Stomach (tissue), 9 donors: ENCODE measurements around the gene CYSTM1. TPM values are rescaled to one million over a fixed set of nuclear protein-coding genes. Genes with fewer than 3 reads are reported as not detected.

Experiments used
- DNase-seq, 2 donors: peaks; one replicate each; pipeline versions ENCODE4 v3.0.0 to v3.0.0-alpha.2; 2013 to 2019
- H3K27ac ChIP-seq, 5 donors: fragments of 200-600 bp in 4 of 5; sonication (generic) in 4 of 5; one replicate each; pipeline ENCODE4 v1.5.1; 2013 to 2019; ENCODE audit warnings: mild to moderate bottlenecking in 1 of 5, moderate library complexity in 1 of 5
- H3K27me3 ChIP-seq, 3 donors: fragments of 200-600 bp; sonication (generic); one replicate each; pipeline ENCODE4 v1.5.1; 2017 to 2019; ENCODE audit warnings: mixed run types in 1 of 3
- H3K36me3 ChIP-seq, 4 donors: fragments of 200-600 bp; sonication (generic); 1 replicate in 3 of 4; 2 replicates in 1 of 4; pipeline ENCODE4 v1.5.1; 2016 to 2019
- H3K4me1 ChIP-seq, 4 donors: fragments of 200-600 bp; sonication (generic); one replicate each; pipeline ENCODE4 v1.5.1; 2016 to 2019
- H3K4me3 ChIP-seq, 4 donors: fragments of 200-600 bp; sonication (generic) in 3 of 4; one replicate each; pipeline ENCODE4 v1.5.1; 2016 to 2019; ENCODE audit warnings: mild to moderate bottlenecking in 1 of 4
- H3K9me3 ChIP-seq, 4 donors: fragments of 200-600 bp; sonication (generic); one replicate each; pipeline ENCODE4 v1.5.1; 2016 to 2019
- EP300 ChIP-seq: sonication (generic); formaldehyde crosslinking; IDR thresholded peaks from one replicate; pipeline ENCODE4 v1.6.1; 2017; ENCODE audit warnings: antibody characterized with exemption
- POLR2A ChIP-seq, 4 donors: fragments of 450-650 bp; IDR thresholded peaks; one replicate each; pipeline ENCODE4 v1.6.1; 2016; ENCODE audit warnings: antibody characterized with exemption in 4 of 4, control low read depth in 2 of 4, mild to moderate bottlenecking in 1 of 4, moderate library complexity in 1 of 4
- POLR2AphosphoS5 ChIP-seq, 3 donors: sonication (generic); formaldehyde crosslinking; IDR thresholded peaks; one replicate each; pipeline ENCODE4 v1.6.1; 2016; ENCODE audit warnings: antibody characterized with exemption in 3 of 3
- WGBS, 5 donors: extraction: QIAGEN DNeasy Blood & Tissue Kit in 3 of 5; methylation state at CpG; one replicate each; pipeline versions ENCODE4 v1.1.5 to v1.1.7; 2013 to 2018; 5-methylcytosine and 5-hydroxymethylcytosine counted together
- intact Hi-C: fragments of 100-400 bp; cut with DNase I; formaldehyde crosslinking; loops from one replicate; pipeline ENCODE4 v1.15.1; 2023; ENCODE audit warnings: low total_unique reads
- polyA plus RNA-seq, 3 donors: library from polyadenylated mRNA; stranded (reverse); fragments of 200-250 nt; gene quantifications; one replicate each; pipeline ENCODE4 v1.2.3, GENCODE V29; 2013
- total RNA-seq, 5 donors: library from RNA; depleted of rRNA; stranded (reverse); fragments of >200 nt; gene quantifications; one replicate each; pipeline versions ENCODE4 v1.1.0 to v1.2.3, GENCODE V29; 2014 to 2016
- TF ChIP-seq, protein P1 (sequence below), 7 experiments: fragments of 450-650 bp in 4 of 7; fragments of 200-600 bp in 3 of 7; sonication (generic) in 3 of 7; IDR thresholded peaks; one replicate each; pipeline ENCODE4 v1.5.1; 2016 to 2019; ENCODE audit warnings: antibody characterized with exemption in 7 of 7, control low read depth in 2 of 7, mild to moderate bottlenecking in 1 of 7
- donor health status: healthy with polysubstance abuse.
- donor health status: Bipolar disorder and iron deficiency.
- donor health status: healthy.

CYSTM1 gene
- total and polyA plus RNA-seq, 8 donors, result 23.2 to 3,028 (median 321) TPM

DNA sequence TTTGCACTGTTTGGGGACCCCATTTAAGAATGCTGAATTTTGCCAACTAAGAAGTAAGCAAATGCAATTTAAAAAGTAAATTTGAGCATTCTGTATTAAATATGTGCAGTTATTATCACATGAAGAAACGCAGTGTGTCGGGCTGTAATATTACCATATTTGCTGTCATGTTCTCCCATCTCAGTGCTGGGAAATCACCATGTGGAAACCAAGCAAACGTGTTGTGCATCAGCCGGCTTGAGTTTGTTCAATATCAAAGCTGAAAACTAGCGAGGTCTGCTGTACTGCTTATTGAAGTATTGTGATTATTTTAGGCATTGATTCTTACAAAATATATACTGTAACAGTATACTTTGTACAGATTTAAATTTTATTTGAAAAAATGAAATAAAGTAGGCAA is 46.6 kb upstream of the CYSTM1 start:
- Histone ChIP-seq H3K4me3 (no peak overlapping the region), H3K4me1 (peaks cover 6 to 44% (median 36%) of the 10 kb centered on the region in 4 donors), H3K27ac (no peak overlapping the region), H3K27me3 (no peaks in the 10 kb centered on the region), H3K9me3 (no peaks in the 10 kb centered on the region), H3K36me3 (no peaks in the 10 kb centered on the region)
- TF ChIP-seq POLR2AphosphoS5 (IDR thresholded peaks at IDR 0.05), result no peak
- TF ChIP-seq EP300, result no peak
- TF ChIP-seq, protein P1, sequence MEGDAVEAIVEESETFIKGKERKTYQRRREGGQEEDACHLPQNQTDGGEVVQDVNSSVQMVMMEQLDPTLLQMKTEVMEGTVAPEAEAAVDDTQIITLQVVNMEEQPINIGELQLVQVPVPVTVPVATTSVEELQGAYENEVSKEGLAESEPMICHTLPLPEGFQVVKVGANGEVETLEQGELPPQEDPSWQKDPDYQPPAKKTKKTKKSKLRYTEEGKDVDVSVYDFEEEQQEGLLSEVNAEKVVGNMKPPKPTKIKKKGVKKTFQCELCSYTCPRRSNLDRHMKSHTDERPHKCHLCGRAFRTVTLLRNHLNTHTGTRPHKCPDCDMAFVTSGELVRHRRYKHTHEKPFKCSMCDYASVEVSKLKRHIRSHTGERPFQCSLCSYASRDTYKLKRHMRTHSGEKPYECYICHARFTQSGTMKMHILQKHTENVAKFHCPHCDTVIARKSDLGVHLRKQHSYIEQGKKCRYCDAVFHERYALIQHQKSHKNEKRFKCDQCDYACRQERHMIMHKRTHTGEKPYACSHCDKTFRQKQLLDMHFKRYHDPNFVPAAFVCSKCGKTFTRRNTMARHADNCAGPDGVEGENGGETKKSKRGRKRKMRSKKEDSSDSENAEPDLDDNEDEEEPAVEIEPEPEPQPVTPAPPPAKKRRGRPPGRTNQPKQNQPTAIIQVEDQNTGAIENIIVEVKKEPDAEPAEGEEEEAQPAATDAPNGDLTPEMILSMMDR (IDR thresholded peaks at IDR 0.05), result no peak
- no peak for TF ChIP-seq POLR2A (IDR thresholded peaks at IDR 0.05)
- 75 to 84% (median 78%) methylated on average over 5 of the region's 5 CpGs for WGBS, 5 donors
- intact Hi-C loops, result no loop called here
- DNase-seq, result no peak

DNA sequence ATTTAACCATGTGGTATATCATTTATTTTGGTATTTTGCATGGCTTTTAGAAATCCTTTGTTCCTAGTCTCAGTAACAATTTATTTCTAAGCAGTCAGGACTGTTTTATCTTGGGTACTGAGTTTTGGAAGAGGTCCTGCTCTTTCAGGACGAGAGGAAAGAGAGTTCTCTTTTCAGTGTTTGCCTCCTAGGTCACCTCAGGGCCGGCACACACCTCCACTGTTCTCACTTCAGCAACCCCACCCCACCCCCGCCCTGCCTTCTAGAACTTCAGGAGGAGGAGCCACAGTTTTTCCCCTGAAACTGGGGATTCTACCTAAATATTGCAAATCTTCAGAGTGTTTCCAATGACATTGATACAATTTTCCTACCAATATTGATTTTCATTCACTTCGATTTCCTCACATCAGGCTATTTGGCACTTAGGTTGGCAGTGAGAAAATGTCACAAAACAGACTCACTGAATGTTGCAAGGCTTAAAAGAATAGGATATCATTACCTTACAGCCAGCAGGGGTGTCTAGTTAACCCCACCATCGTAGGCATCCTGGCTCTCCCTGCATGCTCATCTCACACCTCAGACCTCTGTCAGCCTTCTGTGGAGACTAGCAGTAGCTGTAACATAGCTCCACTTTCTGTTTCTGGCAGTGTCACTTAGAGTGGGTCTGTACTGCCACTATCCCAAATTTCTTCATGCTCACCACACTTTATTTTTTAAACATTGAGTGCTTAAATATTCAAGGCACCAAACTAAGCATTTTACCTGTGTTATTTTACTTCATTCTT is 43.8 kb upstream of the CYSTM1 start:
- Histone ChIP-seq H3K27ac (no peak overlapping the region), H3K4me1 (peaks cover 6 to 31% (median 30%) of the 10 kb centered on the region in 4 donors), H3K9me3 (no peaks in the 10 kb centered on the region), H3K27me3 (no peaks in the 10 kb centered on the region), H3K36me3 (no peaks in the 10 kb centered on the region), H3K4me3 (no peak overlapping the region)
- WGBS, 5 donors, result 44 to 61% (median 52%) methylated on average over 5 of the region's 5 CpGs
- intact Hi-C loops, result no loop called here
- TF ChIP-seq POLR2AphosphoS5 (IDR thresholded peaks at IDR 0.05) (no peak), EP300 (no peak), POLR2A (IDR thresholded peaks at IDR 0.05) (no peak)
- TF ChIP-seq, protein P1 (IDR thresholded peaks at IDR 0.05), result no peak
- DNase-seq, result no peak

DNA sequence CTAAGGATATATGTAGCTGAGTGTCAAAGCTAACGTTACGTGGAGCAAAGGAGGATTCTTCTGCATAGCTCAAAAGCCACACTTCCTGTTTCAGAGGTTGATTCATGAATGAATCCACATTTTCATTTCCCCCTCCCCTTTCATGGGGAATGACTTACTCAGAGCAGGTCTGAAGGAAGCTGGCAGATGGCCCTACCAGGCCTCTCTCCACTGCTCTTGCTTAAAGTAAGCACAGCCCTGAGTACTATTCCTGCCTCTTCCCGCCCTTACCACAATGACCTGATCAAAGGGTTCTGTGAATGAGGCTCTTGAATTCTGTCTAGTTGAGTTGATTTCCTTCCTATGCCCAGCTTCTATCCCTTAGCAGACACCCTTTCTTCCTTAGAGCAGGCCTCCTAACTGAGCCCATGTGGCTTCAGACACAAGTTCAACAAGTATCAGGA is 43.0 kb upstream of the CYSTM1 start:
- WGBS, 5 donors, result 47 to 58% (median 54%) methylated on average over 3 of the region's 3 CpGs
- Histone ChIP-seq H3K27me3 (no peaks in the 10 kb centered on the region), H3K4me3 (no peak overlapping the region), H3K36me3 (no peaks in the 10 kb centered on the region), H3K9me3 (no peaks in the 10 kb centered on the region), H3K4me1 (peaks cover 6 to 29% (median 23%) of the 10 kb centered on the region in 4 donors), H3K27ac (no peak overlapping the region)
- peak in 1 of 2 donors; percentile 39 for DNase-seq
- intact Hi-C loops, result no loop called here
- TF ChIP-seq POLR2A (IDR thresholded peaks at IDR 0.05) (no peak), EP300 (no peak)
- TF ChIP-seq, protein P1 (IDR thresholded peaks at IDR 0.05), result no peak

DNA sequence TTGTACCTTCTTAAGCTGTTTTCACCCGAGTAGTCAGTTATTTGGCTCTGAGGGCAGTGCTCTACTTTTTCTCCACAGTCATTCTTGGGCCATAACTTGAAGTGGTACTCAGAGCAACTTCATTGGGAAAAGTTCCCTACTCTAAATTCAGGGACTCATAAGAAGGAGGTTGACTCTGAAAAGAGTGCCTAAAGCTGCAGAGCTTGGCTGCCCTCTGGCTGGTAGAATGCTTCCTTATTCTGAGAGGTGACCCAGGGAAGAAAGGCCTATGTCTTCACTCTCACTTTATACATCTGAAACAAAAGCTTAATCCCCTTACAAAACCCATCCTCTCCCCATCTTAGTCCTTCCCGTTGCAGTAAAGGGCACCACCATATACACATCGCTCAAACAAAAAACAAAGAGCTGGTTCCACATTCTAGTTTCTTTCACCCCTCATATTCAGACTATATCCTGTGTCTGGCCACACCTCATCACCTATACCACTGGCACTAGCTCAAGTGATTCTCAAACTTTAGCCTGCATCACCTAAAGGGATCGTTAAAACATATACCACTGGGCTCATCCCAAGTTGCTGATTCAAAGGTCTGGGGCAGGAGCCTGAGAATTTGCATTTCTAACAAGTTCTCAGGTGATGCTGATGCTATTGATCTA is 41.3 kb upstream of the CYSTM1 start:
- no peak for DNase-seq
- intact Hi-C loops, result no loop called here
- Histone ChIP-seq H3K4me3 (no peak overlapping the region), H3K27me3 (no peaks in the 10 kb centered on the region), H3K27ac (no peak overlapping the region), H3K4me1 (peaks cover 6 to 22% (median 16%) of the 10 kb centered on the region in 4 donors), H3K36me3 (no peaks in the 10 kb centered on the region), H3K9me3 (no peaks in the 10 kb centered on the region)
- 86 to 93% (median 90%) methylated on average over 4 of the region's 4 CpGs for WGBS, 5 donors
- TF ChIP-seq POLR2A (IDR thresholded peaks at IDR 0.05) (no peak), POLR2AphosphoS5 (IDR thresholded peaks at IDR 0.05) (no peak), EP300 (no peak)
- TF ChIP-seq, protein P1 (IDR thresholded peaks at IDR 0.05), result no peak
